ENCODE results near the gene RALGPS1. TPM values are rescaled to one million over a fixed set of nuclear protein-coding genes. Genes with fewer than 3 reads are reported as not detected.

Gene RALGPS1
- polyA plus RNA-seq, 3 donors, result 0.60 to 4.6 (median 1.3) TPM

DNA sequence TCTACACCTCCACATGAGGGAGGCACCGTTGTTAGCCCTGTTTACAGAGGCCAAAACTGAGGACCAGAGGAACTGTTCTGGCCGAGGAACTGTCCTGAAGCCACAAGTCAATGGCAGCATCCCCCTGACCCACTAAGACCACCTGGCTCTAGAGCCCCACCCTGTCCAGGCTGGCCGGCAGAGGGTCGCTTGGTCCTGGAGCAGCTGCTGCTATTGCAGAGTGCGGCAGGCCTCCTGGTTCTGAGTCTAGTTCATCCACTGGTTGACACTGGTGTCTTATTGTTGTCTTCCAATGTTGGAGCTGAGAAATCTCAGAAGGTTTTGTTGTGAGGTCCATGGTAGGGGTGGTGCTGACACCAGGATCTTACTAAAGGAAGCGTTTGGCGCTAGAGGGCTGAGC is 234.4 kb downstream of the RALGPS1 start:
- Histone ChIP-seq H3K9me3 (replicated peaks in 1 of 2; ENCODE audit: control insufficient read depth in 1 of 2, insufficient read depth in 1 of 2, low read length in 2 of 2) (no peaks in the 10 kb centered on the region), H3K27me3 (ENCODE audit: control insufficient read depth in 2 of 2, insufficient read depth in 2 of 2, low read length in 2 of 2) (no peaks in the 10 kb centered on the region), H3K4me2 (replicated peaks; ENCODE audit: extremely low read depth, low read length, poor library complexity, severe bottlenecking) (no peak overlapping the region), H3K4me1 (ENCODE audit: control insufficient read depth in 1 of 2, insufficient read depth in 2 of 2, low read length in 2 of 2) (peaks cover under 1 to 3% of the 10 kb centered on the region in 2 donors), H3K36me3 (replicated peaks in 1 of 2; ENCODE audit: control insufficient read depth in 1 of 2, insufficient read depth in 2 of 2, low read length in 2 of 2) (no peaks in the 10 kb centered on the region), H2AFZ (ENCODE audit: insufficient read depth, low read depth, low read length, poor library complexity, severe bottlenecking) (no peak overlapping the region), H4K20me1 (ENCODE audit: insufficient read depth, low read length) (no peaks in the 10 kb centered on the region), H3K27ac (ENCODE audit: low read depth in 1 of 2, low read length in 2 of 2) (no peak overlapping the region), H3K9ac (ENCODE audit: insufficient read depth, low read length, poor library complexity, severe bottlenecking) (no peak overlapping the region), H3K4me3 (replicated peaks in 1 of 3; ENCODE audit: low read depth in 2 of 3, low read length in 3 of 3) (no peak overlapping the region), H3K79me2 (ENCODE audit: insufficient read depth, low read length) (no peaks in the 10 kb centered on the region)
- DNase-seq, result no peak
- peaks cover 4% of the 10 kb centered on the region for H3K4me1 Mint-ChIP-seq
- H3K27me3 Mint-ChIP-seq (ENCODE audit: low read depth in 3 of 3), result peaks cover 0 to 29% (median 25%) of the 10 kb centered on the region in 3 donors
- intact Hi-C loops (cut with micrococcal nuclease), result no loop called here
- H3K36me3 Mint-ChIP-seq, result no peaks in the 10 kb centered on the region
- TF ChIP-seq CTCF (IDR thresholded peaks at IDR 0.05), result no peak
- H3K4me3 Mint-ChIP-seq, result no peak overlapping the region
- no peak overlapping the region for H3K27ac Mint-ChIP-seq
- 98% methylated on average over 6 of the region's 7 CpGs for WGBS (ENCODE audit: insufficient coverage)
- H3K9me3 Mint-ChIP-seq, result peaks cover 0 to 5% (median 2%) of the 10 kb centered on the region in 7 donors

GRCh38 chr9:127149463-127150390 is 235.1 kb downstream of the RALGPS1 start:
- Histone ChIP-seq H3K79me2 (ENCODE audit: insufficient read depth, low read length) (no peaks in the 10 kb centered on the region), H3K4me1 (ENCODE audit: control insufficient read depth in 1 of 2, insufficient read depth in 2 of 2, low read length in 2 of 2) (peaks cover 4 to 6% of the 10 kb centered on the region in 2 donors), H4K20me1 (ENCODE audit: insufficient read depth, low read length) (no peaks in the 10 kb centered on the region), H3K9ac (ENCODE audit: insufficient read depth, low read length, poor library complexity, severe bottlenecking) (no peak overlapping the region), H3K27ac (ENCODE audit: low read depth in 1 of 2, low read length in 2 of 2) (no peak overlapping the region), H3K36me3 (replicated peaks in 1 of 2; ENCODE audit: control insufficient read depth in 1 of 2, insufficient read depth in 2 of 2, low read length in 2 of 2) (no peaks in the 10 kb centered on the region), H3K27me3 (ENCODE audit: control insufficient read depth in 2 of 2, insufficient read depth in 2 of 2, low read length in 2 of 2) (no peaks in the 10 kb centered on the region), H3K9me3 (replicated peaks in 1 of 2; ENCODE audit: control insufficient read depth in 1 of 2, insufficient read depth in 1 of 2, low read length in 2 of 2) (no peaks in the 10 kb centered on the region), H2AFZ (ENCODE audit: insufficient read depth, low read depth, low read length, poor library complexity, severe bottlenecking) (no peak overlapping the region), H3K4me2 (replicated peaks; ENCODE audit: extremely low read depth, low read length, poor library complexity, severe bottlenecking) (no peak overlapping the region), H3K4me3 (replicated peaks in 1 of 3; ENCODE audit: low read depth in 2 of 3, low read length in 3 of 3) (no peak overlapping the region)
- no peak for DNase-seq
- intact Hi-C loops (cut with micrococcal nuclease), result no loop called here
- Mint-ChIP-seq H3K9me3 (peaks cover 0 to 5% (median 2%) of the 10 kb centered on the region in 7 donors), H3K36me3 (no peaks in the 10 kb centered on the region), H3K27me3 (ENCODE audit: low read depth in 3 of 3) (peaks cover 0 to 31% (median 25%) of the 10 kb centered on the region in 3 donors), H3K4me3 (no peak overlapping the region), H3K27ac (no peak overlapping the region), H3K4me1 (peaks cover 10% of the 10 kb centered on the region)
- WGBS (ENCODE audit: insufficient coverage), result 90% methylated on average over 4 of the region's 6 CpGs
- no peak for TF ChIP-seq CTCF (IDR thresholded peaks at IDR 0.05)

Measured in CD14-positive monocyte (primary cell).